GM12878 (cell line): ENCODE measurements around the gene ITPR2. TPM values are rescaled to one million over a fixed set of nuclear protein-coding genes. Genes with fewer than 3 reads are reported as not detected.

Experiments
- ATAC-seq: fragments of 200-7000 bp; cut with Tn5 transposase; 3 replicates; pipeline ENCODE4 v1.9.1; 2020; ENCODE audit warnings: mild to moderate bottlenecking, moderate library complexity
- BruUV-seq: library from RNA; stranded (reverse); fragments of 400-500 nt; replicated peaks from 2 replicates; lab custom pipeline; 2021; lab: Mats Ljungman, UMichigan
- CTCF ChIA-PET: fragments of 300-600 bp; sonication (Branson Sonifier 250); formaldehyde crosslinking; extraction: SDS; loops from one replicate; lab custom pipeline; 2021; ENCODE audit warnings: inconsistent platforms; lab: Yijun Ruan, JAX
- POLR2A ChIA-PET: fragments of 350-600 bp; formaldehyde crosslinking; extraction: SDS; loops from one replicate; lab custom pipeline; 2021; ENCODE audit warnings: inconsistent platforms; lab: Charles Lee
- RAD21 ChIA-PET: fragments of 300-600 bp; sonication (Branson Sonifier 250); formaldehyde crosslinking; loops from one replicate; lab custom pipeline; 2023; ENCODE audit warnings: antibody characterized with exemption; ENCODE audit not compliant: unreplicated experiment; lab: Charles Lee
- SMC1A ChIA-PET: fragments of 300-600 bp; sonication (Branson Sonifier 250); formaldehyde crosslinking; loops from one replicate; lab custom pipeline; 2023; ENCODE audit not compliant: unreplicated experiment, uncharacterized antibody; lab: Charles Lee
- DNase-seq: peaks from one replicate; pipeline ENCODE4 v3.0.0-alpha.2; 2011; ENCODE audit warnings: low read depth, low spot score
- FAIRE-seq: peaks from 3 replicates; lab custom pipeline; 2011; peaks lifted over from hg19 to GRCh38; lab: Jason Lieb, UNC
- H2AFZ ChIP-seq: 2 replicates; pipeline ENCODE4 v1.6.0; 2011; ENCODE audit warnings: low read depth, low read length, control low read depth; ENCODE audit not compliant: control insufficient read depth
- H3K27ac ChIP-seq: 2 replicates; pipeline ENCODE4 v1.5.1; 2011; ENCODE audit warnings: control low read depth; ENCODE audit not compliant: control insufficient read depth, insufficient read depth
- H3K27me3 ChIP-seq, 2 experiments: replicated peaks in 1 of 2; 2 replicates each; pipeline versions ENCODE4 v1.6.0 to v1.6.1; 2011; ENCODE audit warnings: low read length in 1 of 2; ENCODE audit not compliant: control insufficient read depth in 2 of 2, insufficient read depth in 2 of 2
- H3K36me3 ChIP-seq, 2 experiments: 2 replicates each; pipeline ENCODE4 v1.5.1; 2011; ENCODE audit warnings: low read length in 1 of 2; ENCODE audit not compliant: control insufficient read depth in 2 of 2, insufficient read depth in 2 of 2
- H3K4me1 ChIP-seq: 2 replicates; pipeline ENCODE4 v1.6.1; 2011; ENCODE audit warnings: mild to moderate bottlenecking, low read length, moderate library complexity, mixed read lengths; ENCODE audit not compliant: control insufficient read depth, insufficient read depth
- H3K4me2 ChIP-seq: 2 replicates; pipeline ENCODE4 v1.6.0; 2011; ENCODE audit warnings: control low read depth; ENCODE audit not compliant: control insufficient read depth, insufficient read depth
- H3K4me3 ChIP-seq: fragments of 200-600 bp; sonication (generic); 2 replicates; pipeline ENCODE4 v1.5.1; 2016
- H3K79me2 ChIP-seq: 2 replicates; pipeline ENCODE4 v1.6.0; 2011; ENCODE audit warnings: low read length; ENCODE audit not compliant: control insufficient read depth, insufficient read depth
- H3K9ac ChIP-seq: 2 replicates; pipeline ENCODE4 v1.8.0; 2011; ENCODE audit warnings: low read length, control low read depth, mixed read lengths; ENCODE audit not compliant: control insufficient read depth, insufficient read depth
- H3K9me3 ChIP-seq: replicated peaks from 3 replicates; pipeline ENCODE4 v1.5.1; 2011; ENCODE audit warnings: mild to moderate bottlenecking, low read length; ENCODE audit not compliant: control insufficient read depth, insufficient read depth
- H4K20me1 ChIP-seq: 2 replicates; pipeline ENCODE4 v1.6.0; 2011; ENCODE audit not compliant: control insufficient read depth, insufficient read depth
- ASH2L ChIP-seq: fragments of 300-600, 200-600 bp; sonication (generic); IDR thresholded peaks from 2 replicates; pipeline ENCODE4 v1.6.1; 2017; ENCODE audit warnings: low read depth, mild to moderate bottlenecking, borderline replicate concordance
- HCFC1 ChIP-seq: fragments of 150-350 bp; IDR thresholded peaks from 2 replicates; pipeline ENCODE4 v1.6.1; 2014; ENCODE audit warnings: low read length
- MXI1 ChIP-seq: fragments of 150-350 bp; IDR thresholded peaks from 2 replicates; pipeline ENCODE4 v1.6.1; 2011; ENCODE audit warnings: low read depth, mild to moderate bottlenecking, inconsistent platforms, low read length, improper control_type of control experiment
- NR2C2 ChIP-seq: IDR thresholded peaks from 2 replicates; pipeline ENCODE4 v1.6.1; 2011; ENCODE audit warnings: borderline replicate concordance, low read depth; ENCODE audit not compliant: control insufficient read depth, insufficient read length
- PBX3 ChIP-seq: IDR thresholded peaks from 2 replicates; pipeline ENCODE4 v1.6.1; 2011; ENCODE audit warnings: mild to moderate bottlenecking, low read depth, low read length, moderate library complexity; ENCODE audit not compliant: insufficient replicate concordance
- SUPT20H ChIP-seq: IDR thresholded peaks from 2 replicates; pipeline ENCODE4 v1.6.1; 2011; ENCODE audit warnings: low read depth, mild to moderate bottlenecking, low read length, moderate library complexity, borderline replicate concordance; ENCODE audit not compliant: control insufficient read depth
- ZBTB40 ChIP-seq: fragments of 450-650 bp; IDR thresholded peaks from 2 replicates; pipeline ENCODE4 v1.6.1; 2016; ENCODE audit warnings: mild to moderate bottlenecking, moderate library complexity, borderline replicate concordance
- ZNF592 ChIP-seq: fragments of 450-650 bp; IDR thresholded peaks from 2 replicates; pipeline ENCODE4 v1.6.1; 2017; ENCODE audit warnings: mild to moderate bottlenecking, moderate library complexity
- ZNF687 ChIP-seq: fragments of 450-650 bp; IDR thresholded peaks from 2 replicates; pipeline ENCODE4 v1.6.1; 2017; ENCODE audit warnings: mild to moderate bottlenecking, moderate library complexity
- WGBS: methylation state at CpG from one replicate; pipeline ENCODE4 v1.1.6; 2016; ENCODE audit warnings: low lambda C conversion rate; ENCODE audit not compliant: insufficient replicate concordance, insufficient coverage; ENCODE audit errors: missing lambda C conversion rate; 5-methylcytosine and 5-hydroxymethylcytosine counted together
- in situ Hi-C: fragments of 300-500 bp; cut with MboI; formaldehyde crosslinking; loops from 9 replicates; pipeline ENCODE4 v1.14.3; 2018; ENCODE audit warnings: mixed read lengths
- intact Hi-C: fragments of 100-400 bp; cut with micrococcal nuclease; formaldehyde crosslinking; loops from one replicate; pipeline ENCODE4 v1.14.2; 2022; ENCODE audit not compliant: unreplicated experiment
- polyA plus RNA-seq, 11 experiments: library from polyadenylated mRNA; depleted of rRNA in 4 of 11; unstranded in 6 of 11; stranded (reverse) in 5 of 11; fragments of >200 nt; fragmentation: Nextera tagmentation in 4 of 11; fragmentation: Illumina TruSeq in 1 of 11; extraction: Ambion mirVana in 4 of 11; extraction: Trizol in 1 of 11; gene quantifications; 1 replicate in 1 of 11; 2 replicates in 10 of 11; pipeline versions ENCODE4 v1.2.1 to v1.2.3, GENCODE V29; 2011 to 2016; ENCODE audit warnings: inconsistent platforms in 2 of 11, missing spikeins in 2 of 11, low read depth in 1 of 11
- total RNA-seq, 4 experiments: library from RNA; depleted of rRNA in 3 of 4; stranded (reverse); fragments of >200 nt in 3 of 4; fragmentation: Illumina TruSeq in 1 of 4; extraction: Trizol in 1 of 4; gene quantifications; 2 replicates each; pipeline versions ENCODE4 v1.2.1 to v1.2.3, GENCODE V29; 2013 to 2021

Gene ITPR2
- total and polyA plus RNA-seq, 10 of the 15 experiments (the other 5 are each of a cell fraction or from before 2014, with no cell fraction given), result 7.5 to 76.2 (median 47.1) TPM

GRCh38 chr12:26384536-26384935, 448.5 kb downstream of the ITPR2 start:
- CTCF ChIA-PET, result interaction anchor here (1.0 to 1.2 kb wide), 3 partner anchors 12 to 235 kb away, joined by 3 read pairs; no protein-coding TSS in a partner anchor
- H3K4me1 ChIP-seq, result no peaks in the 10 kb centered on the region
- no peaks in the 10 kb centered on the region; the same call in 2 of the 3 replicates for H3K9me3 ChIP-seq
- no peak overlapping the region for H3K4me2 ChIP-seq
- no peak for ATAC-seq
- intact Hi-C loops (no loop called here), in situ Hi-C loops (no loop called here)
- FAIRE-seq, result no peak
- no peak overlapping the region for H2AFZ ChIP-seq
- H3K36me3 ChIP-seq, result peaks cover 0 to 5% of the 10 kb centered on the region in 2 experiments; a peak in 3 of 4 replicates
- no peak overlapping the region for H3K4me3 ChIP-seq
- RAD21 ChIA-PET, result no interaction called here
- no peak overlapping the region for H3K27ac ChIP-seq
- no peak for DNase-seq
- H3K79me2 ChIP-seq, result no peaks in the 10 kb centered on the region
- 100% methylated on average over 1 of the region's 1 CpG for WGBS
- no peaks in the 10 kb centered on the region for H4K20me1 ChIP-seq
- BruUV-seq, result TSS peak; percentile 26
- H3K9ac ChIP-seq, result no peak overlapping the region
- SMC1A ChIA-PET, result interaction anchor here (0.7 to 1.1 kb wide), 4 partner anchors 8 to 296 kb away, joined by 3 read pairs; no protein-coding TSS in a partner anchor
- POLR2A ChIA-PET, result interaction anchor here (0.5 kb wide), 1 partner anchor 146 kb away, joined by 5 read pairs; no protein-coding TSS in a partner anchor
- H3K27me3 ChIP-seq, result no peaks in the 10 kb centered on the region
- TF ChIP-seq PBX3 (no peak), NR2C2 (no peak), ASH2L (no peak), ZNF687 (no peak), MXI1 (no peak), HCFC1 (no peak), ZNF592 (no peak), SUPT20H (no peak), ZBTB40 (no peak)
